Loucy (cell line): Measurements from ENCODE around the gene ESRRA.
A peak's percentile ranks its signal among the peaks of the same experiment; 100 is the strongest.

Experiments used
- H2AFZ ChIP-seq: fragments of 200-600 bp; sonication (generic); 2 replicates; pipeline ENCODE4 v1.6.0; 2016; ENCODE audit warnings: antibody characterized with exemption, mild to moderate bottlenecking, low read length, moderate library complexity
- H3F3A ChIP-seq: fragments of 200-600 bp; 2 replicates; pipeline ENCODE4 v1.6.0; 2016; ENCODE audit warnings: antibody characterized with exemption, low read depth, mild to moderate bottlenecking
- H3K27me3 ChIP-seq: fragments of 200-600 bp; sonication (generic); 2 replicates; pipeline ENCODE4 v1.6.1; 2014; ENCODE audit warnings: low read length, mild to moderate bottlenecking; ENCODE audit not compliant: insufficient read depth, poor library complexity, severe bottlenecking
- H3K36me3 ChIP-seq: fragments of 200-600 bp; sonication (generic); 2 replicates; pipeline ENCODE4 v1.6.1; 2016; ENCODE audit warnings: low read length; ENCODE audit not compliant: insufficient read depth
- H3K4me1 ChIP-seq: fragments of 200-600 bp; sonication (generic); 2 replicates; pipeline ENCODE4 v1.5.1; 2014; ENCODE audit warnings: low read length, mild to moderate bottlenecking; ENCODE audit not compliant: insufficient read depth, poor library complexity, severe bottlenecking
- H3K4me2 ChIP-seq: fragments of 200-600 bp; sonication (generic); 2 replicates; pipeline ENCODE4 v1.6.0; 2014; ENCODE audit warnings: antibody characterized with exemption, low read length, low read depth, mild to moderate bottlenecking; ENCODE audit not compliant: poor library complexity, severe bottlenecking
- H3K4me3 ChIP-seq: fragments of 200-600 bp; sonication (generic); 2 replicates; pipeline ENCODE4 v1.5.1; 2014; ENCODE audit warnings: low read length, mild to moderate bottlenecking, mixed read lengths; ENCODE audit not compliant: poor library complexity, severe bottlenecking
- H3K79me2 ChIP-seq: fragments of 200-600 bp; sonication (generic); 2 replicates; pipeline ENCODE4 v1.6.1; 2014; ENCODE audit warnings: low read length; ENCODE audit not compliant: insufficient read depth
- H3K9ac ChIP-seq: fragments of 200-600 bp; sonication (generic); 2 replicates; pipeline ENCODE4 v1.6.0; 2014; ENCODE audit warnings: mild to moderate bottlenecking, low read depth, low read length, moderate library complexity; ENCODE audit not compliant: poor library complexity, severe bottlenecking
- H3K9me2 ChIP-seq: fragments of 200-600 bp; sonication (generic); replicated peaks from 2 replicates; pipeline ENCODE4 v1.6.1; 2016; ENCODE audit warnings: low read depth, low read length, mixed read lengths
- H3K9me3 ChIP-seq: fragments of 200-600 bp; sonication (generic); 2 replicates; pipeline ENCODE4 v1.6.1; 2014; ENCODE audit warnings: mild to moderate bottlenecking, antibody characterized with exemption, low read length, low read depth; ENCODE audit not compliant: insufficient read depth
- H4K20me1 ChIP-seq: fragments of 200-600 bp; sonication (generic); 2 replicates; pipeline ENCODE4 v1.6.0; 2014; ENCODE audit warnings: antibody characterized with exemption, low read length, mild to moderate bottlenecking; ENCODE audit not compliant: insufficient read depth, poor library complexity, severe bottlenecking
- EZH2phosphoT487 ChIP-seq: fragments of 200-600 bp; IDR thresholded peaks from 2 replicates; pipeline ENCODE4 v1.6.1; 2018; ENCODE audit warnings: antibody characterized with exemption, mild to moderate bottlenecking, moderate library complexity, borderline replicate concordance
- TF ChIP-seq, protein P1 (sequence below): fragments of 200-600 bp; sonication (generic); conservative IDR thresholded peaks from 2 replicates; pipeline ENCODE4 v1.5.1; 2014; ENCODE audit warnings: mild to moderate bottlenecking, antibody characterized with exemption, low read length

The ESRRA gene

DNA sequence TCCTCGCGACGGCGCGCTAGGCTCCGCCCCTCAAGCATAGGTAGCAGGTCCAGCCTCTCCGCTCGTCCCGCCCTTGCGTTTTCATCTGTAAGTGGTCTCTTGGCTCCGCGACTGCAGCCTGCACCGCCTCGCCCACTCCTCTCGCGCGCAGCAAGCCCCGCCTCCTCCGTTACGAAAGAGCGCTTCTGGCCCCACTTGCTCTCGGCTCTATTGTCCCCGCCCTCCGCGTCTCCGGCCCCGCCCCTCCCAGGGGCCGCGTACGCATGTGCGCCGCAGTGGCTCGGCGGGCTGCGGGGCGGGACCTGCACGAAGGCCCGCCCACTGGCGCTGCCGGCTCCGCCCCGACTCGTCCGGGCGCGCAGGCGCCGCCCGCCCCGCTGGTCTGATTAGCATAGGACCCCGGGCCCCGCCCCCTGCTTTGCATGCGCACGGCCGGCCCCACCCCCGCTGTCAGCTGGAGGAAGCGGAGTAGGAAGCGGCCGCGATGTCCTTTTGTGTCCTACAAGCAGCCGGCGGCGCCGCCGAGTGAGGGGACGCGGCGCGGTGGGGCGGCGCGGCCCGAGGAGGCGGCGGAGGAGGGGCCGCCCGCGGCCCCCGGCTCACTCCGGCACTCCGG is at the start of gene ESRRA:
ESRRA (plus strand) TSS at position 450 of the 616 bp plus-strand sequence. CDS start 1,656 bp downstream, outside the sequence.
- Histone ChIP-seq H3K9me2 (no peaks in the 10 kb centered on the region), H2AFZ (peak within 1 kb of the TSS; percentile 79), H3F3A (0 out of 2 replicates have a peak, but pooled peaks cover 3% of the 10 kb centered on the region), H3K4me2 (peak within 1 kb of the TSS; percentile 93), H3K4me3 (peak within 1 kb of the TSS; percentile 96), H3K27me3 (no peaks in the 10 kb centered on the region), H4K20me1 (peaks cover 19% of the 10 kb centered on the region), H3K79me2 (peaks cover 25% of the 10 kb centered on the region), H3K4me1 (peaks cover 24% of the 10 kb centered on the region), H3K36me3 (no peaks in the 10 kb centered on the region), H3K9me3 (no peaks in the 10 kb centered on the region), H3K9ac (peak within 1 kb of the TSS; percentile 91)
- TF ChIP-seq EZH2phosphoT487, result no peak
- TF ChIP-seq, protein P1, sequence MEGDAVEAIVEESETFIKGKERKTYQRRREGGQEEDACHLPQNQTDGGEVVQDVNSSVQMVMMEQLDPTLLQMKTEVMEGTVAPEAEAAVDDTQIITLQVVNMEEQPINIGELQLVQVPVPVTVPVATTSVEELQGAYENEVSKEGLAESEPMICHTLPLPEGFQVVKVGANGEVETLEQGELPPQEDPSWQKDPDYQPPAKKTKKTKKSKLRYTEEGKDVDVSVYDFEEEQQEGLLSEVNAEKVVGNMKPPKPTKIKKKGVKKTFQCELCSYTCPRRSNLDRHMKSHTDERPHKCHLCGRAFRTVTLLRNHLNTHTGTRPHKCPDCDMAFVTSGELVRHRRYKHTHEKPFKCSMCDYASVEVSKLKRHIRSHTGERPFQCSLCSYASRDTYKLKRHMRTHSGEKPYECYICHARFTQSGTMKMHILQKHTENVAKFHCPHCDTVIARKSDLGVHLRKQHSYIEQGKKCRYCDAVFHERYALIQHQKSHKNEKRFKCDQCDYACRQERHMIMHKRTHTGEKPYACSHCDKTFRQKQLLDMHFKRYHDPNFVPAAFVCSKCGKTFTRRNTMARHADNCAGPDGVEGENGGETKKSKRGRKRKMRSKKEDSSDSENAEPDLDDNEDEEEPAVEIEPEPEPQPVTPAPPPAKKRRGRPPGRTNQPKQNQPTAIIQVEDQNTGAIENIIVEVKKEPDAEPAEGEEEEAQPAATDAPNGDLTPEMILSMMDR, result no peak

DNA sequence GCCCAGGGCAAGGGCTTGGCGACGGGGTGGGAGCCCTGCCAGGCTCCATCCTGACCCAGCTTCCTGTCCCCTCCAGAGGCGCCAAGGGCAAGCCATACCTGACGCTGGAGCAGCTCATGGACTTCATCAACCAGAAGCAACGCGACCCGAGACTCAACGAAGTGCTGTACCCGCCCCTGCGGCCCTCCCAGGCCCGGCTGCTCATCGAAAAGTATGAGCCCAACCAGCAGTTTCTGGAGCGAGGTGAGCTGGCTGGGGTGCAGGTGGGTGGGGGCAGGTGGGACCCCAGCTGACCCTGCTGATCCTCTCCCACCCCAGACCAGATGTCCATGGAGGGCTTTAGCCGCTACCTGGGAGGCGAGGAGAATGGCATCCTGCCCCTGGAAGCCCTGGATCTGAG is 49.0 kb upstream of the ESRRA start:
- Histone ChIP-seq H4K20me1 (no peaks in the 10 kb centered on the region), H2AFZ (no peak overlapping the region), H3K9me3 (no peaks in the 10 kb centered on the region), H3K9ac (no peak overlapping the region), H3K27me3 (no peaks in the 10 kb centered on the region), H3K36me3 (no peaks in the 10 kb centered on the region), H3K4me2 (no peak overlapping the region), H3K79me2 (peaks cover 5% of the 10 kb centered on the region; the same call in 1 of the 2 replicates), H3K4me3 (no peak overlapping the region), H3F3A (no peaks in the 10 kb centered on the region), H3K9me2 (no peaks in the 10 kb centered on the region), H3K4me1 (peaks cover 8% of the 10 kb centered on the region)
- TF ChIP-seq, protein P1, result no peak
- TF ChIP-seq EZH2phosphoT487, result no peak

DNA sequence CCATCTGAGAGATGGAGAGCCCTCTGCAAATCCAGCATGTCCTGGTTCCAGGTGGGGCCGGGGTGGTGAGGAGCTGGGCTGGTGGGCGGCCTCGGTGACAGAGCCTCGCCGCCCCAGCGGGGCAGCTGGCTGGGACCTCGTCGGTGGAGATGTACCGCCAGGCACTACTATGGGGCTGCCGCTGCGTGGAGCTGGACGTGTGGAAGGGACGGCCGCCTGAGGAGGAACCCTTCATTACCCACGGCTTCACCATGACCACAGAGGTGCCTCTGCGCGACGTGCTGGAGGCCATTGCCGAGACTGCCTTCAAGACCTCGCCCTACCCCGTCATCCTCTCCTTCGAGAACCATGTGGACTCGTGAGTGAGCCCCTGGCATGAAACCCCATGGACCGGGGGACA is 47.0 kb upstream of the ESRRA start:
- H3K9me2 ChIP-seq, result no peaks in the 10 kb centered on the region
- no peaks in the 10 kb centered on the region for H3K27me3 ChIP-seq
- no peak overlapping the region for H2AFZ ChIP-seq
- H3K4me1 ChIP-seq, result peaks cover 4% of the 10 kb centered on the region
- no peak for TF ChIP-seq EZH2phosphoT487
- TF ChIP-seq, protein P1, result no peak
- H3K36me3 ChIP-seq, result no peaks in the 10 kb centered on the region
- H3K9ac ChIP-seq, result no peak overlapping the region
- H3K79me2 ChIP-seq, result no peaks in the 10 kb centered on the region
- H3F3A ChIP-seq, result no peaks in the 10 kb centered on the region
- no peaks in the 10 kb centered on the region for H3K9me3 ChIP-seq
- no peak overlapping the region for H3K4me3 ChIP-seq
- no peak overlapping the region for H3K4me2 ChIP-seq
- H4K20me1 ChIP-seq, result no peaks in the 10 kb centered on the region
